COLO668 (cell line): ENCODE data around the gene NCOA1.
A peak's percentile ranks its signal among the peaks of the same experiment; 100 is the strongest.
"Not testable (repeated sequence)": the region's sequence is repeated elsewhere in the genome, so short reads cannot be mapped to it uniquely, and the experiment has no call there.

ENCODE experiments used
- DNase-seq: peaks from one replicate; lab custom pipeline; 2025; ENCODE audit not compliant: unreplicated experiment; lab: John Stamatoyannopoulos, UW

The NCOA1 gene

GRCh38 chr2:24490690-24491541 is at the start of gene NCOA1:
TSS of gene NCOA1 (plus strand) at chr2:24491254. CDS start at chr2:24658678, 167,424 bp downstream.
- DNase-seq = peak; percentile 87

GRCh38 chr2:24448797-24449196 is 42.3 kb upstream of the NCOA1 start:
- no peak for DNase-seq

GRCh38 chr2:24449344-24449743 is 41.7 kb upstream of the NCOA1 start:
- DNase-seq = no peak

GRCh38 chr2:24451805-24452501 is 39.1 kb upstream of the NCOA1 start:
- no peak for DNase-seq

GRCh38 chr2:24452502-24452885 is 38.6 kb upstream of the NCOA1 start:
- DNase-seq = no peak

GRCh38 chr2:24453379-24454073 is 37.5 kb upstream of the NCOA1 start:
- no peak for DNase-seq

- DNase-seq = no peak
Observed at GRCh38 chr2:24454294-24454693, 36.8 kb upstream of the NCOA1 start.

- DNase-seq = no peak
Observed at GRCh38 chr2:24456599-24457556, 34.2 kb upstream of the NCOA1 start.

GRCh38 chr2:24457696-24458386 is 33.2 kb upstream of the NCOA1 start:
- DNase-seq = no peak

GRCh38 chr2:24459224-24460161 is 31.6 kb upstream of the NCOA1 start:
- no peak for DNase-seq

GRCh38 chr2:24461685-24462084 is 29.4 kb upstream of the NCOA1 start:
- no peak for DNase-seq

GRCh38 chr2:24463271-24463670 is 27.8 kb upstream of the NCOA1 start:
- DNase-seq = no peak

- no peak for DNase-seq
Observed at GRCh38 chr2:24466871-24467870, 23.9 kb upstream of the NCOA1 start.

GRCh38 chr2:24468453-24468852 is 22.6 kb upstream of the NCOA1 start:
- DNase-seq = not testable (repeated sequence)

- no peak for DNase-seq
Observed at GRCh38 chr2:24469148-24469650, 21.9 kb upstream of the NCOA1 start.

- DNase-seq = no peak
Observed at GRCh38 chr2:24471662-24472061, 19.4 kb upstream of the NCOA1 start.

GRCh38 chr2:24472416-24472815 is 18.6 kb upstream of the NCOA1 start:
- DNase-seq = no peak
